SK-N-SH treated with all-trans-retinoic acid at 6 μM for 48 hours (cell line): ENCODE measurements around the gene TLE6.

Source experiments
- CREB5 ChIP-seq: fragments of 250-450 bp; sonication (Bioruptor Pico); IDR thresholded peaks from 2 replicates; pipeline ENCODE4 v1.5.1; 2020; ENCODE audit warnings: low read depth, mild to moderate bottlenecking, moderate library complexity
- CSRNP3 ChIP-seq: fragments of 250-450 bp; sonication (Bioruptor Pico); IDR thresholded peaks from 2 replicates; pipeline ENCODE4 v1.5.1; 2021; ENCODE audit warnings: mild to moderate bottlenecking, moderate library complexity
- OSR1 ChIP-seq: fragments of 250-450 bp; sonication (Bioruptor Pico); IDR thresholded peaks from 2 replicates; pipeline ENCODE4 v1.8.0; 2022; ENCODE audit warnings: moderate library complexity, mild to moderate bottlenecking, inconsistent platforms
- PATZ1 ChIP-seq: fragments of 250-450 bp; sonication (Bioruptor Pico); IDR thresholded peaks from 2 replicates; pipeline ENCODE4 v1.8.0; 2020; ENCODE audit warnings: mild to moderate bottlenecking, moderate library complexity, borderline replicate concordance
- POU6F1 ChIP-seq: fragments of 250-450 bp; sonication (Bioruptor Pico); IDR thresholded peaks from 2 replicates; pipeline ENCODE4 v1.8.0; 2021; ENCODE audit warnings: low read depth, mild to moderate bottlenecking, moderate library complexity, borderline replicate concordance
- PPARA ChIP-seq: fragments of 250-450 bp; sonication (Bioruptor Pico); IDR thresholded peaks from 2 replicates; pipeline ENCODE4 v1.5.0; 2020; ENCODE audit warnings: mild to moderate bottlenecking, borderline replicate concordance
- RARB ChIP-seq: fragments of 250-450 bp; sonication (Bioruptor Pico); IDR thresholded peaks from 2 replicates; pipeline ENCODE4 v1.8.0; 2021; ENCODE audit warnings: mild to moderate bottlenecking, moderate library complexity
- SNAI2 ChIP-seq: fragments of 250-450 bp; sonication (Bioruptor Pico); IDR thresholded peaks from 2 replicates; pipeline ENCODE4 v1.5.0; 2020; ENCODE audit warnings: mild to moderate bottlenecking, moderate library complexity
- TOX ChIP-seq: fragments of 250-450 bp; sonication (Bioruptor Pico); IDR thresholded peaks from 2 replicates; pipeline ENCODE4 v1.8.0; 2021; ENCODE audit warnings: mild to moderate bottlenecking, moderate library complexity, borderline replicate concordance
- ZC3H10 ChIP-seq: fragments of 250-450 bp; sonication (Bioruptor Pico); IDR thresholded peaks from 2 replicates; pipeline ENCODE4 v1.5.1; 2021; ENCODE audit warnings: mild to moderate bottlenecking, moderate library complexity
- ZFP3 ChIP-seq: fragments of 250-450 bp; sonication (Bioruptor Pico); IDR thresholded peaks from 2 replicates; pipeline ENCODE4 v1.5.0; 2020; ENCODE audit warnings: mild to moderate bottlenecking, moderate library complexity
- ZFP30 ChIP-seq: fragments of 450-650 bp; formaldehyde crosslinking; IDR thresholded peaks from 2 replicates; pipeline ENCODE4 v1.5.0; 2022; ENCODE audit warnings: mild to moderate bottlenecking, moderate library complexity
- ZNF565 ChIP-seq: fragments of 450-650 bp; formaldehyde crosslinking; conservative IDR thresholded peaks from 2 replicates; pipeline ENCODE4 v1.5.0; 2020; ENCODE audit warnings: low read depth, mild to moderate bottlenecking, moderate library complexity
- ZNF70 ChIP-seq: fragments of 450-650 bp; formaldehyde crosslinking; IDR thresholded peaks from 2 replicates; pipeline ENCODE4 v1.5.0; 2020; ENCODE audit warnings: mild to moderate bottlenecking, moderate library complexity

- TF ChIP-seq ZNF565 (CRISPR knock-in tag), result no peak
- no peak for TF ChIP-seq RARB (CRISPR knock-in tag)
- TF ChIP-seq CSRNP3 (CRISPR knock-in tag), result no peak
- no peak for TF ChIP-seq ZFP3 (CRISPR knock-in tag)
- TF ChIP-seq ZFP30 (CRISPR knock-in tag), result no peak
- TF ChIP-seq OSR1 (CRISPR knock-in tag), result no peak
- TF ChIP-seq ZC3H10 (CRISPR knock-in tag), result no peak
- TF ChIP-seq PATZ1 (CRISPR knock-in tag), result no peak
- no peak for TF ChIP-seq SNAI2 (CRISPR knock-in tag)
- TF ChIP-seq ZNF70 (CRISPR knock-in tag), result no peak
- TF ChIP-seq POU6F1, result no peak
- no peak for TF ChIP-seq PPARA (CRISPR knock-in tag)
- no peak for TF ChIP-seq CREB5
- TF ChIP-seq TOX (CRISPR knock-in tag), result no peak
These were observed 1.4 kb downstream of the TLE6 start for GRCh38 chr19:2978772-2979171.
